Panc1 (cell line): ENCODE measurements around the gene DOCK4.

Source experiments
- SIN3A ChIP-seq: IDR thresholded peaks from 2 replicates; pipeline ENCODE4 v1.6.1; 2012; ENCODE audit warnings: low read depth, mild to moderate bottlenecking, low read length, moderate library complexity, borderline replicate concordance; ENCODE audit not compliant: insufficient read depth
- TF ChIP-seq, protein P1 (sequence below): fragments of 450-650 bp; IDR thresholded peaks from 2 replicates; pipeline ENCODE4 v1.5.1; 2017; ENCODE audit warnings: mild to moderate bottlenecking

- TF ChIP-seq, protein P1, sequence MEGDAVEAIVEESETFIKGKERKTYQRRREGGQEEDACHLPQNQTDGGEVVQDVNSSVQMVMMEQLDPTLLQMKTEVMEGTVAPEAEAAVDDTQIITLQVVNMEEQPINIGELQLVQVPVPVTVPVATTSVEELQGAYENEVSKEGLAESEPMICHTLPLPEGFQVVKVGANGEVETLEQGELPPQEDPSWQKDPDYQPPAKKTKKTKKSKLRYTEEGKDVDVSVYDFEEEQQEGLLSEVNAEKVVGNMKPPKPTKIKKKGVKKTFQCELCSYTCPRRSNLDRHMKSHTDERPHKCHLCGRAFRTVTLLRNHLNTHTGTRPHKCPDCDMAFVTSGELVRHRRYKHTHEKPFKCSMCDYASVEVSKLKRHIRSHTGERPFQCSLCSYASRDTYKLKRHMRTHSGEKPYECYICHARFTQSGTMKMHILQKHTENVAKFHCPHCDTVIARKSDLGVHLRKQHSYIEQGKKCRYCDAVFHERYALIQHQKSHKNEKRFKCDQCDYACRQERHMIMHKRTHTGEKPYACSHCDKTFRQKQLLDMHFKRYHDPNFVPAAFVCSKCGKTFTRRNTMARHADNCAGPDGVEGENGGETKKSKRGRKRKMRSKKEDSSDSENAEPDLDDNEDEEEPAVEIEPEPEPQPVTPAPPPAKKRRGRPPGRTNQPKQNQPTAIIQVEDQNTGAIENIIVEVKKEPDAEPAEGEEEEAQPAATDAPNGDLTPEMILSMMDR: no peak
- no peak for TF ChIP-seq SIN3A
These were observed 381.2 kb downstream of the DOCK4 start for GRCh38 chr7:111825046-111825445.
